Lower leg skin (tissue), 4 donors: Measurements from ENCODE around the gene ITGA11. TPM values are rescaled to one million over a fixed set of nuclear protein-coding genes. Genes with fewer than 3 reads are reported as not detected.

Source experiments
- DNase-seq, 2 donors: peaks; one replicate each; pipeline ENCODE4 v3.0.0-alpha.2; 2019; ENCODE audit warnings: low spot score in 2 of 2
- H3K4me3 ChIP-seq: fragments of 200-600 bp; sonication (generic); 2 replicates; pipeline ENCODE4 v1.5.1; 2017; ENCODE audit warnings: mild to moderate bottlenecking, low read depth; ENCODE audit not compliant: poor library complexity, severe bottlenecking
- CTCF ChIP-seq, 3 donors: fragments of 450-650 bp; IDR thresholded peaks; one replicate each; pipeline ENCODE4 v1.5.1; 2016; ENCODE audit warnings: antibody characterized with exemption in 3 of 3, mild to moderate bottlenecking in 3 of 3, moderate library complexity in 2 of 3
- POLR2A ChIP-seq, 2 donors: fragments of 450-650 bp; IDR thresholded peaks; one replicate each; pipeline ENCODE4 v1.6.1; 2016 to 2017; ENCODE audit warnings: antibody characterized with exemption in 2 of 2, mild to moderate bottlenecking in 1 of 2, moderate library complexity in 1 of 2
- WGBS, 2 donors: methylation state at CpG; one replicate each; pipeline ENCODE4 v1.1.5; 2018; 5-methylcytosine and 5-hydroxymethylcytosine counted together
- intact Hi-C: fragments of 100-400 bp; cut with DNase I; formaldehyde crosslinking; loops from one replicate; pipeline ENCODE4 v1.15.0; 2023; ENCODE audit warnings: low total_unique reads
- total RNA-seq, 4 donors: library from RNA; depleted of rRNA; stranded (reverse); fragments of >200 nt; gene quantifications; one replicate each; pipeline ENCODE4 v1.1.0, GENCODE V29; 2016

The ITGA11 gene
- total RNA-seq, 4 donors from 2014 or later, result 0.51 to 3.5 (median 2.0) TPM

GRCh38 chr15:68463444-68463843, 31.5 kb upstream of the ITGA11 start:
- 89 to 94% methylated on average over 5 of the region's 5 CpGs for WGBS, 2 donors
- H3K4me3 ChIP-seq, result no peak overlapping the region
- no peak for DNase-seq
- intact Hi-C loops, result no loop called here
- TF ChIP-seq POLR2A (IDR thresholded peaks at IDR 0.05) (no peak), CTCF (IDR thresholded peaks at IDR 0.05) (no peak)

GRCh38 chr15:68460166-68460565, 28.2 kb upstream of the ITGA11 start:
- intact Hi-C loops, result no loop called here
- TF ChIP-seq POLR2A (IDR thresholded peaks at IDR 0.05) (no peak), CTCF (IDR thresholded peaks at IDR 0.05) (no peak)
- no peak overlapping the region for H3K4me3 ChIP-seq
- 75 to 89% methylated on average over 2 of the region's 2 CpGs for WGBS, 2 donors
- no peak for DNase-seq

- TF ChIP-seq POLR2A (IDR thresholded peaks at IDR 0.05), result no peak
- TF ChIP-seq CTCF (IDR thresholded peaks at IDR 0.05), result no peak
- no peak overlapping the region for H3K4me3 ChIP-seq
- WGBS, 2 donors, result 33 to 53% methylated on average over 1 of the region's 1 CpG
- DNase-seq, result peak in 1 of 2 donors; percentile 36
- intact Hi-C loops, result no loop called here
These were observed 18.2 kb upstream of the ITGA11 start for GRCh38 chr15:68450192-68450591.

GRCh38 chr15:68449389-68449788, 17.4 kb upstream of the ITGA11 start:
- WGBS, 2 donors, result 71 to 80% methylated on average over 6 of the region's 6 CpGs
- no peak overlapping the region for H3K4me3 ChIP-seq
- peak; percentile 13 to 64 for DNase-seq
- intact Hi-C loops, result no loop called here
- TF ChIP-seq POLR2A (IDR thresholded peaks at IDR 0.05) (no peak), CTCF (IDR thresholded peaks at IDR 0.05) (no peak)

GRCh38 chr15:68447976-68448755, 16.2 kb upstream of the ITGA11 start:
- no peak overlapping the region for H3K4me3 ChIP-seq
- no peak for TF ChIP-seq CTCF (IDR thresholded peaks at IDR 0.05)
- no peak for TF ChIP-seq POLR2A (IDR thresholded peaks at IDR 0.05)
- intact Hi-C loops, result no loop called here
- WGBS, 2 donors, result 44 to 50% methylated on average over 2 of the region's 2 CpGs
- DNase-seq, result peak; percentile 8 to 20

GRCh38 chr15:68447209-68447608, 15.2 kb upstream of the ITGA11 start:
- no peak for TF ChIP-seq POLR2A (IDR thresholded peaks at IDR 0.05)
- no peak for TF ChIP-seq CTCF (IDR thresholded peaks at IDR 0.05)
- intact Hi-C loops, result no loop called here
- DNase-seq, result peak in 1 of 2 donors; percentile 9
- no peak overlapping the region for H3K4me3 ChIP-seq
- WGBS, 2 donors, result 91 to 94% methylated on average over 3 of the region's 3 CpGs
